ENCODE data around the gene SLC26A11.

DNA sequence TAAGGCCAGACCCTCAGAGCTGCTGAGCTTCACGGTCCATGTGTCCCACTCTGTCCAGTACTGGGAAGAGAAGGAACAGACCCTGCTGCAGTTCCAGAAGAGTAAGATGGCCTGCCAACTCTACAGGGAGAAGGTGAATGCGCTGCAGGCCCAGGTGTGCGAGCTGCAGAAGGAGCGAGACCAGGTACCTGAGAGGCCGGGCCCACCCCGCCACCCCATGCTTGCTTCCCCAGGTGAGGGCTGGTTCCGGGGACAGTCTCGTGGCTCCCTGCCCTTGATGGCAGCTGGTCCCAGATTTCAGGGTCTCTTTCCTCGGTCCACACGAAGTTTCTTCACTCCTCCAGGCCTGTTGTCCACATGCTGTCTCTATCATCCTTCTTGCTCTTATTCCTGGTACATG, 29.5 kb upstream of the SLC26A11 start:
- TF ChIP-seq, protein P1, sequence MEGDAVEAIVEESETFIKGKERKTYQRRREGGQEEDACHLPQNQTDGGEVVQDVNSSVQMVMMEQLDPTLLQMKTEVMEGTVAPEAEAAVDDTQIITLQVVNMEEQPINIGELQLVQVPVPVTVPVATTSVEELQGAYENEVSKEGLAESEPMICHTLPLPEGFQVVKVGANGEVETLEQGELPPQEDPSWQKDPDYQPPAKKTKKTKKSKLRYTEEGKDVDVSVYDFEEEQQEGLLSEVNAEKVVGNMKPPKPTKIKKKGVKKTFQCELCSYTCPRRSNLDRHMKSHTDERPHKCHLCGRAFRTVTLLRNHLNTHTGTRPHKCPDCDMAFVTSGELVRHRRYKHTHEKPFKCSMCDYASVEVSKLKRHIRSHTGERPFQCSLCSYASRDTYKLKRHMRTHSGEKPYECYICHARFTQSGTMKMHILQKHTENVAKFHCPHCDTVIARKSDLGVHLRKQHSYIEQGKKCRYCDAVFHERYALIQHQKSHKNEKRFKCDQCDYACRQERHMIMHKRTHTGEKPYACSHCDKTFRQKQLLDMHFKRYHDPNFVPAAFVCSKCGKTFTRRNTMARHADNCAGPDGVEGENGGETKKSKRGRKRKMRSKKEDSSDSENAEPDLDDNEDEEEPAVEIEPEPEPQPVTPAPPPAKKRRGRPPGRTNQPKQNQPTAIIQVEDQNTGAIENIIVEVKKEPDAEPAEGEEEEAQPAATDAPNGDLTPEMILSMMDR (IDR thresholded peaks at IDR 0.05): no peak
- TF ChIP-seq POLR2A (IDR thresholded peaks at IDR 0.05): no peak
